PC-3 (cell line): Measurements from ENCODE around the gene USP32.
"Not testable (repeated sequence)": the region's sequence is repeated elsewhere in the genome, so short reads cannot be mapped to it uniquely, and the experiment has no call there.

Experiments used
- CTCF ChIP-seq: fragments of 300-600 bp; sonication (generic); conservative IDR thresholded peaks from 2 replicates; pipeline ENCODE4 v1.5.1; 2017; ENCODE audit warnings: antibody characterized with exemption, low read depth, mild to moderate bottlenecking, low read length
- EZH2 ChIP-seq: fragments of 300-600 bp; sonication (generic); IDR thresholded peaks from one replicate; pipeline ENCODE4 v1.6.1; 2017; ENCODE audit warnings: antibody characterized with exemption, mild to moderate bottlenecking, low read length; ENCODE audit not compliant: unreplicated experiment
- EZH2phosphoT487 ChIP-seq: fragments of 300-600 bp; sonication (generic); IDR thresholded peaks from 2 replicates; pipeline ENCODE4 v1.6.1; 2018; ENCODE audit warnings: mild to moderate bottlenecking, antibody characterized with exemption, low read length, borderline replicate concordance

DNA sequence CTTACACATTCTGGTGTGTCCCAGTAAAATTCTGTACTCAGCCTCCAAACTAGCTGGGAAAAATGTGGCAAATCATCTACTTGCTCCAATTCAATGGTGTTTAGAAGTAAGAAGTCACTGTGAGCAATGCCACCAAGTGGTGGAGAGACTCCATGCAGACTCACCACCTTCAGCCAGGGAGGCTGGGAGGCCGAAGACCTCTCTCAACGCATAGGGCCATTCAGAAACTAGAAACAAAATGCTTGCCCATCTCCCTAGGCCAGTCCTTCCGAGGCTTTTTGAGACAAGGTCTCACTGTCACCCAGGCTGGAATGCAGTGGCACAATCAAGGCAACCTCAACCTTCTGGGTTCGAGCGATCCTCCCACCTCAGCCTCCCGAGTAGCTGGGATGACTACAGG, 217.2 kb downstream of the USP32 start:
- TF ChIP-seq CTCF: peak; percentile 44; the same call in 1 of the 2 replicates
- not testable (repeated sequence) for TF ChIP-seq EZH2, EZH2phosphoT487
